OCI-LY7 (cell line): ENCODE results near the gene CHD2. TPM values are rescaled to one million over a fixed set of nuclear protein-coding genes. Genes with fewer than 3 reads are reported as not detected.

Experiments used
- BruUV-seq: library from RNA; stranded (reverse); fragments of 400-500 nt; replicated peaks from 2 replicates; lab custom pipeline; 2021; lab: Mats Ljungman, UMichigan
- CTCF ChIA-PET: fragments of 300-600 bp; sonication (Branson Sonifier 250); formaldehyde crosslinking; loops from one replicate; lab custom pipeline; 2022; ENCODE audit warnings: antibody characterized with exemption; ENCODE audit not compliant: unreplicated experiment; lab: Charles Lee
- POLR2A ChIA-PET: fragments of 300-600 bp; sonication (Branson Sonifier 250); formaldehyde crosslinking; loops from one replicate; lab custom pipeline; 2022; ENCODE audit warnings: antibody characterized with exemption; lab: Charles Lee
- DNase-seq: peaks from one replicate; pipeline ENCODE4 v3.0.0-alpha.2; 2015; ENCODE audit warnings: low spot score
- H2AFZ ChIP-seq: fragments of 200-600 bp; sonication (generic), shearing (Covaris generic); 2 replicates; pipeline ENCODE4 v1.6.1; 2014; ENCODE audit warnings: mild to moderate bottlenecking, antibody characterized with exemption, low read length, moderate library complexity
- H3K27ac ChIP-seq: fragments of 200-600 bp; sonication (generic); 2 replicates; pipeline ENCODE4 v1.5.1; 2014; ENCODE audit warnings: mixed run types, low read depth, mild to moderate bottlenecking, moderate library complexity, low read length, inconsistent platforms; ENCODE audit not compliant: poor library complexity, severe bottlenecking
- H3K36me3 ChIP-seq: fragments of 200-600 bp; sonication (generic); 2 replicates; pipeline ENCODE4 v1.6.1; 2014; ENCODE audit warnings: mild to moderate bottlenecking, antibody characterized with exemption, low read length, moderate library complexity, mixed read lengths; ENCODE audit not compliant: insufficient read depth
- H3K4me1 ChIP-seq: fragments of 200-600 bp; sonication (generic); 2 replicates; pipeline ENCODE4 v1.5.1; 2014; ENCODE audit warnings: mild to moderate bottlenecking, low read length; ENCODE audit not compliant: insufficient read depth, poor library complexity, severe bottlenecking
- H3K4me2 ChIP-seq: fragments of 200-600 bp; sonication (generic); 2 replicates; pipeline ENCODE4 v1.6.1; 2014; ENCODE audit warnings: mild to moderate bottlenecking, low read length
- H3K4me3 ChIP-seq: fragments of 200-600 bp; sonication (generic); 2 replicates; pipeline ENCODE4 v1.5.1; 2014; ENCODE audit warnings: mild to moderate bottlenecking, low read depth, low read length; ENCODE audit not compliant: poor library complexity, severe bottlenecking
- H3K79me2 ChIP-seq: fragments of 200-600 bp; sonication (generic); 2 replicates; pipeline ENCODE4 v1.6.1; 2016; ENCODE audit warnings: low read depth, mild to moderate bottlenecking, low read length, moderate library complexity, mixed read lengths; ENCODE audit not compliant: insufficient read depth
- H3K9me2 ChIP-seq: fragments of 200-600 bp; sonication (generic); 2 replicates; pipeline ENCODE4 v1.6.1; 2016; ENCODE audit warnings: mild to moderate bottlenecking, low read length, mixed read lengths; ENCODE audit not compliant: insufficient read depth
- H3K9me3 ChIP-seq: fragments of 200-600 bp; sonication (generic); 2 replicates; pipeline ENCODE4 v1.6.1; 2014; ENCODE audit warnings: mild to moderate bottlenecking, mixed run types, low read length, mixed read lengths
- H4K20me1 ChIP-seq: fragments of 200-600 bp; sonication (generic); 2 replicates; pipeline ENCODE4 v1.6.1; 2014; ENCODE audit warnings: mild to moderate bottlenecking, antibody characterized with exemption, low read length, moderate library complexity, mixed read lengths; ENCODE audit not compliant: insufficient read depth
- CTCF ChIP-seq: fragments of 200-600 bp; sonication (generic); conservative IDR thresholded peaks from 2 replicates; pipeline ENCODE4 v1.5.1; 2014; ENCODE audit warnings: mild to moderate bottlenecking, antibody characterized with exemption, low read length, moderate library complexity, mixed read lengths
- EZH2phosphoT487 ChIP-seq: fragments of 200-600 bp; sonication (generic); IDR thresholded peaks from 2 replicates; pipeline ENCODE4 v1.6.1; 2018; ENCODE audit warnings: low read depth, borderline replicate concordance, mild to moderate bottlenecking, mixed run types, antibody characterized with exemption, low read length, moderate library complexity, mixed read lengths
- intact Hi-C: fragments of 100-400 bp; cut with micrococcal nuclease; formaldehyde crosslinking; loops from one replicate; pipeline ENCODE4 v1.10.0; 2022; ENCODE audit not compliant: unreplicated experiment
- total RNA-seq, 2 experiments: library from RNA; depleted of rRNA in 1 of 2; stranded (reverse); fragments of >200 nt in 1 of 2; shearing (Covaris generic) in 1 of 2; gene quantifications; 2 replicates each; pipeline ENCODE4 v1.2.3, GENCODE V29; 2014 to 2022

CHD2 gene
- total RNA-seq, 2 experiments from 2014 or later = 133 to 213 TPM

GRCh38 chr15:93029214-93029835, 129.2 kb downstream of the CHD2 start:
- no peak for DNase-seq
- no TSS peak for BruUV-seq
- ChIA-PET POLR2A (interaction anchor here (0.6 kb wide), 1 partner anchor 155 kb away, joined by 5 read pairs; no protein-coding TSS in a partner anchor), CTCF (interaction anchor here (1.4 to 1.6 kb wide), 3 partner anchors 96 to 258 kb away, joined by 4 to 10 read pairs (median 6); no protein-coding TSS in a partner anchor)
- TF ChIP-seq EZH2phosphoT487 (no peak), CTCF (0 out of 2 replicates have a peak, but pooled peaks have one; percentile 15)
- intact Hi-C loops = no loop called here
- Histone ChIP-seq H3K4me2 (no peak overlapping the region), H2AFZ (no peak overlapping the region), H3K9me2 (no peaks in the 10 kb centered on the region), H4K20me1 (no peaks in the 10 kb centered on the region), H3K4me3 (no peak overlapping the region), H3K4me1 (no peaks in the 10 kb centered on the region), H3K36me3 (peaks cover 43% of the 10 kb centered on the region), H3K9me3 (no peaks in the 10 kb centered on the region), H3K79me2 (no peaks in the 10 kb centered on the region), H3K27ac (no peak overlapping the region)

GRCh38 chr15:93029836-93030429, 129.8 kb downstream of the CHD2 start:
- Histone ChIP-seq H3K4me1 (no peaks in the 10 kb centered on the region), H2AFZ (no peak overlapping the region), H3K27ac (no peak overlapping the region), H3K4me3 (no peak overlapping the region), H4K20me1 (no peaks in the 10 kb centered on the region), H3K9me2 (no peaks in the 10 kb centered on the region), H3K9me3 (no peaks in the 10 kb centered on the region), H3K4me2 (no peak overlapping the region), H3K36me3 (peaks cover 37% of the 10 kb centered on the region), H3K79me2 (no peaks in the 10 kb centered on the region)
- POLR2A ChIA-PET = no interaction called here
- no TSS peak for BruUV-seq
- intact Hi-C loops = loop anchor here (5.0 kb wide), 1 partner anchor 1092 kb away; no protein-coding TSS in a partner anchor
- CTCF ChIA-PET = interaction anchor here (0.6 to 1.6 kb wide), 3 partner anchors 11 to 258 kb away, joined by 3 to 10 read pairs (median 6); no protein-coding TSS in a partner anchor
- no peak for DNase-seq
- TF ChIP-seq EZH2phosphoT487 = no peak
- TF ChIP-seq CTCF = no peak
